ENCODE measurements around the gene PTGR1. TPM values are rescaled to one million over a fixed set of nuclear protein-coding genes. Genes with fewer than 3 reads are reported as not detected.

Gene PTGR1
- 0.81 and 1.1 TPM in 2 replicates for total RNA-seq

DNA sequence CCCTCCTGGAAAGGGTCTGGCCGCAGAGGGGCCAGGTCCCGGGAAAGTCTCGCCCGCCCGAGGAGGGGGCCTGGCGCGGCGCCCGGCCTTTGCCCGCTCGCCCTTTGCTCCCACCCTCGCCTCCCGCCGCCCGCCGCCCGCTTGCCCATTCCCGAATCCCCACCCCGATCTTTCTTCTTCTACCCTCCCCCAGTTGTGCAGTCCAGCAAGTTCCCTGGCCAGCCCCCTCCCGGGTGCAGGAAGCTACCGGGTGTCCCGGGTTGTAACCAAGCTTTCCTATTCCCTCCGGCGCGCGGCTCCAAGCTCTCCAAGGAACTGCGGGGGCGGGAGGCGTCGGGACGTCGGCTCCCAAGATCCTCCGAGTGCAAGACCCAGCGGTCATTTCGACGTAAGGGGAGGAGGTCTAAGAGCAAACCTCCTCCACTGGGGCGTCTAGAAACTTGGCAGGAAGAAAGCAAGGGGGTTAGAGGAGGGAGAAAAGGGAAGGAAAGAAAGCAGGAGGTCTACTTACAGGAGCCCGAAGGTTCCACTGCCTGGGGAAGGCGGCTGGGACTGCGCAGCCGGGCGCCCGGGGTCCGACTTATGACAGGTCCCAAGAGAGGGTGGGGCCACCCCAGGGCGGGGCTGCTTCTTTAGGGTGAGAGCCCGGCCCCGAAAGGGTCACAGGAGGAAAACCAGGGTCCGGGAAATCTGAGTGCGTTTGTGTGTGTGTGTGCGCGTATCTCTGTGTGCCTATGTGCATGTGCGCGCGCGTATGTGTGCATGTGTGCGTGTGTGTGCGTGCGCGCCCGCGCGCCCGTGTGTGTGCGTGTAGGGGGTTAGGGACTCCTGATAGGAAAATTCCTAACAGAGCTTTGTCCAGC is at the start of gene PTGR1:
TSS of gene PTGR1 (minus strand) at position 556 of the 863 bp plus-strand sequence. CDS start 2,225 bp downstream, outside the sequence.
- intact Hi-C loops (cut with micrococcal nuclease): loop anchor here (2.0 kb wide), 1 partner anchor 161 kb away; no protein-coding TSS in a partner anchor

GRCh38 chr9:111649016-111649415 is 49.6 kb upstream of the PTGR1 start:
- intact Hi-C loops (cut with micrococcal nuclease): no loop called here

DNA sequence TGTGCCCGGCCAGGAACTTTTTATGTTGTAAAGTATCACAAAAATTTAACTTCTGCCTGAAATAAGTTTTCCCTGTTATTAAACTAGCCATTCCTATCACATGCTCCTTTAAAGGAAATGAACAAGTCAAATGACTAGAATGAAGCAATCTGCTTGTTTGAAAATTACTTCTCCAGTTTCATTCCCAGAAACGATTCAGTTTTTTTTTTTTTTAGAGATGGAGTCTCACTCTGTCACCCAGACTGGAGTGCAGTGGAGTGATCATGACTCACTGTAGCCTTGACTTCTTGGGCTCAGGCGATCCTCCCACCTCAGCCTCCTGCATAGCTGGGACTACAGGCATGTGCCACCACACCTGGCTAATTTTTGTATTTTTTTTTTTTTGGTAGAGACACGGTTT is 48.6 kb upstream of the PTGR1 start:
- intact Hi-C loops (cut with micrococcal nuclease): no loop called here

DNA sequence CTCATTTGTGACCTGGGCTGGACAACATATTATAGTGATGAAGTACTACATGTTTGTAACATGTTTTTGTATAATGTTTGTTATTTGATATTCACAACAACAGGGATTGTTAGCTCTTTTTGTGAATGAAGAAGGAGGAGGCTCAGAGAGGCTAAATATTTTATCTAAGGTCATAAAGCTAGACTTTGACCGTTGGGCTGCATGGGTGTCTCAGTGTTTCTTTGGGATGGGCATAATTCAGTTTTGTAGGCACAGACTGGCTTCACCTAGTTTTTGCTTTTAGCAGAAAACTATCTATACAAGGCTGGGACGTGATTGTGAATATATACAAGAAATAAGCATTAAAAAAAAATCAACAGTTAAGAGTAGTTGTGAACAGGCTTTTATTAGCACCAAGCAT is 47.0 kb upstream of the PTGR1 start:
- intact Hi-C loops (cut with micrococcal nuclease): no loop called here

GRCh38 chr9:111645806-111646205 is 46.4 kb upstream of the PTGR1 start:
- intact Hi-C loops (cut with micrococcal nuclease): no loop called here

- intact Hi-C loops (cut with micrococcal nuclease): no loop called here
These were observed 44.8 kb upstream of the PTGR1 start for GRCh38 chr9:111644195-111644772.

DNA sequence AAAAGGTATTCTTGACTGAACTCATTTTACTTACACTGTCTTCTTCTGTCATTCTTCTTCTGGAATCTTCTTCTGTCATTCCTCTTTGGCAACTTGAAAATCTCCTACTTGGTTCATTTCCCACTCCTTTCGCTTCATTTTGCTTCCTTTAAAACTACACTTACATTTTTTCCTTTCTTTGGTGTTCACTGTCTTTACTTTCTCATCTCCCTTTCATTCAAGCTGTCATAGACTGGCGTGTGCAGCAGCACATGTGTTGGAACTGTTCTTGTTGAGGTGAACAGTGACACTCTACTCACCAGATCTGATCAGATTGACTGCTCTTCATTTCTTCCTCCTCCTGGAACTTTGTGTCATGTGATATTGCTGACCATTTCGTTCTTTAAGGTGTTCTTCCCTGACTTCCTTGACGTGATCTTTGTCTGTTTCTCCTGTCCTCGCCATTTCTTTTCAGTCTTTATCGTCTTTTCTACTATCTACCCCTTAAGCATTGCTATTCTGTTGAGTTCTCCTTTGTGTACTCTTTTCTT is 38.0 kb upstream of the PTGR1 start:
- intact Hi-C loops (cut with micrococcal nuclease): loop anchor here (10.0 kb wide), 1 partner anchor 1493 kb away; no protein-coding TSS in a partner anchor

- intact Hi-C loops (cut with micrococcal nuclease): loop anchor here (5.0 to 10.0 kb wide), 3 partner anchors 1490 to 1587 kb away; partner anchors contain the start of genes FKBP15, SLC31A1 and SLC31A2
These were observed 35.4 kb upstream of the PTGR1 start for GRCh38 chr9:111634860-111635259.

DNA sequence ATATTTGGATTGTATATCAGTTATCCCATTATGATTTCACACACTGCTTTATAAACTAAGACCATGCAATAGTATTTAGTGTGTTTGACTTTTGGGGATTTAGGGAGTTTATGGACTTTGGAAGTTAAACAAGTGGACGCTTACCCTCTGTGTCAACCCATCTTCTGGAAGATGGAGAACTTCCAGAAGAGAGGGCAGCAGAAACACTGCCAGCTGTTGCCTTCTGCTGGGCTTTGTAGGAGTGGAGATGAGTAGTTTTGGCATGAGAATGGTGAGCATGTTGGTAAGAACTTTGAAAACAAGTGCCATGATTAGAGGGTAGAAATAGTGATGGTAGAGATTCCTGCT is 33.9 kb upstream of the PTGR1 start:
- intact Hi-C loops (cut with micrococcal nuclease): loop anchor here (5.0 to 10.0 kb wide), 3 partner anchors 1489 to 1589 kb away; partner anchors contain the start of genes FKBP15, SLC31A1 and SLC31A2

GRCh38 chr9:111632695-111633388 is 33.4 kb upstream of the PTGR1 start:
- intact Hi-C loops (cut with micrococcal nuclease): loop anchor here (5.0 to 10.0 kb wide), 3 partner anchors 1488 to 1589 kb away; partner anchors contain the start of genes FKBP15, SLC31A1 and SLC31A2

GRCh38 chr9:111632060-111632459 is 32.6 kb upstream of the PTGR1 start:
- intact Hi-C loops (cut with micrococcal nuclease): loop anchor here (5.0 to 10.0 kb wide), 3 partner anchors 1487 to 1590 kb away; partner anchors contain the start of genes FKBP15, SLC31A1 and SLC31A2

GRCh38 chr9:111631214-111631971 is 31.9 kb upstream of the PTGR1 start, which contains the start of gene DNAJC25:
Gene DNAJC25, plus strand, starts transcription at chr9:111631334. Its CDS starts 74 bp downstream, at chr9:111631408.
- intact Hi-C loops (cut with micrococcal nuclease): loop anchor here (1.0 to 10.0 kb wide), 15 partner anchors 31 to 1644 kb away; partner anchors contain the start of genes CDC26, ECPAS, FKBP15 and PRPF4

DNA sequence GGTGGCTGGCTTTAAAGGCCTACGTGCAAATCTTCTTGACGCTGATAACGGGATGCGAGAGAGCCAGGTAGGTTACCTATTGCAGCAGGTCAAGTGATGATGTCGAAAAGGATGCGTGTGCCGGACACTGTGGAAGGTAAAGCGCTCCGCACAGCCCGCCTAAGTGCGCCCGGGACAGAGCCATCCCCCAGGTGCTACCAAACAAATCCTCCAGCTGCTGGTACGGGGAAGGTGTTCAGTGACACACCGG is 31.4 kb upstream of the PTGR1 start:
- intact Hi-C loops (cut with micrococcal nuclease): loop anchor here (1.0 to 10.0 kb wide), 15 partner anchors 31 to 1644 kb away; partner anchors contain the start of genes CDC26, ECPAS, FKBP15 and PRPF4

DNA sequence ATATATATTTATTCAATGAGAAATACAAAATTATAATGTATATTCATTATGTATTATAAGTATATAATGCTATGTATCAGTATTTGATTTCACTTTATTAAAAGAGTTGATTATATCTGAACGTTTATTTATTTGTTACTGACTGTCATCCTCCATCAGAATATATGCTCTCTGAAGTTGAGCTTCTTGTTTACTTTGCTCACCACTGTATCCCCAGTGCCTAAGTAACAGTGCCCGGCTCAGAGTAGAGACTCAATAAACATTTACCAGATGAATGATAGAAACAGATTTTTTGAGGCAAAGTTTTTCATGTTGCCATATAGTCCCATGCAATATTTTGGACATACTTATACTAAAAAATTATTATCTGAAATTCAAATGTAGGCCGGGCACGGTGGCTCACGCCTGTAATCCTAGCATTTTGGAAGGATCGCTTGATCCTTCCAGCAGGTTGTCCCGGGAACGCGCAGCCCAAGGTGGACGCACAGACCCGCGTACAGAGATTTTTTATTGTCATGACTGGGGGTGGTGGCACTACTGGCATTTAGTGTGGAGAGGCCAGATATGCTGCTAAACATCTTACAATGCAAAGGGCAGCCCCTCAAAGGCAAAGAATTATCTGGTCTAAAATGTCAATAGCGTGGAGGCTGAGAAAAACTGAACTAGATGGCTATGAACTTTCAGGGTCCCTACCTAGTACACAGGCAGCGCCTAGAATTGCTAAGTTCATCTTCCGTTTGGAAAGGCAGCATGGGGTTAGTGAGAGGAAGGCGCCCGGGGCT is 30.9 kb upstream of the PTGR1 start:
- intact Hi-C loops (cut with micrococcal nuclease): loop anchor here (2.0 to 10.0 kb wide), 5 partner anchors 266 to 1592 kb away; partner anchors contain the start of genes FKBP15, SLC31A1, SLC31A2 and TXN

DNA sequence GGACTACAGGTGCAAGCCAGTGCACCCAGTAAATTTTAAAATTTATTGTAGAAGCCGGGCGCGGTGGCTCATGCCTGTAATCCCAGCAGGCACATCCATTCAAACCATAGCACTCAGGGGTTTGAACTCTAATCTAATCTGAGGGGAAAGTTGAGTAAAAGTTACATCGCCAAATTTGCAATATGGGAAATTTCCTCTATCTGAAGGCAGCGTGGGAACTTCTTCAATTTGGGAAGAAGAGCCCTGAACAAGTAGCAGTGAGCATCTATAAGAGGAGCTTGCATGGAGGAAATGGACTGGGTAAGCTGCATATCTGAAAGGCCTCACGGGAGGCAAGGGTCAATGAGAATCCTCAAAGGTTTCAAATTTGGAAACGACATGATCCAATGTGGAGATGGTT is 29.0 kb upstream of the PTGR1 start:
- intact Hi-C loops (cut with micrococcal nuclease): no loop called here

GRCh38 chr9:111627260-111627963 is 28.0 kb upstream of the PTGR1 start:
- intact Hi-C loops (cut with micrococcal nuclease): no loop called here

GRCh38 chr9:111622626-111623025 is 23.2 kb upstream of the PTGR1 start:
- intact Hi-C loops (cut with micrococcal nuclease): loop anchor here (1.0 kb wide), 1 partner anchor 24 kb away; no protein-coding TSS in a partner anchor

- intact Hi-C loops (cut with micrococcal nuclease): loop anchor here (1.0 kb wide), 1 partner anchor 24 kb away; no protein-coding TSS in a partner anchor
These were observed 22.5 kb upstream of the PTGR1 start for GRCh38 chr9:111621895-111622480.

Measured in T-helper 1 cell treated with Interleukin-12 subunit alpha and Interleukin-12 subunit beta and Interleukin-4 antibody, amounts not matched to agents 30 ng/mL and 1 ng/mL, for 36 hours (primary cell).